Measurements from ENCODE around the gene GDF11. TPM values are rescaled to one million over a fixed set of nuclear protein-coding genes. Genes with fewer than 3 reads are reported as not detected.
A peak's percentile ranks its signal among the peaks of the same experiment; 100 is the strongest.

Gene GDF11
- total RNA-seq (10 to 100 TPM in 7 of 9 donors, 1 to 10 TPM in 2; 7.8 to 18.2 (median 12.4) TPM), polyA plus RNA-seq (10 to 100 TPM in 1 of 2 donors, 1 to 10 TPM in 1; 6.9 to 15.7 TPM)
- long read RNA-seq, donor 1, partial matches to known transcripts, result 0 of 14 reads
- long read RNA-seq, donor 1, other reads (novel, unspliced or antisense), result 14 of 14 reads
- long read RNA-seq, donor 2, partial matches to known transcripts, result 0 of 12 reads
- long read RNA-seq, donor 2, other reads (novel, unspliced or antisense), result 12 of 12 reads
- long read RNA-seq, donor 3, full-length matches to known transcripts, result 4 of 11 reads
- long read RNA-seq, donor 3, partial matches to known transcripts, result 0 of 11 reads
- long read RNA-seq, donor 3, other reads (novel, unspliced or antisense), result 7 of 11 reads

GRCh38 chr12:55742719-55743405 lies at the start of gene GDF11:
GDF11 (plus strand) TSS chr12:55743122; CDS start chr12:55743317, 195 bp downstream.
- ATAC-seq (peak; percentile 22 to 75 (median 69)), DNase-seq (peak; percentile 84 to 89 (median 87))
- TF ChIP-seq POLR2A (IDR thresholded peaks at IDR 0.05) (peak; percentile 88 to 91), CTCF (IDR thresholded peaks at IDR 0.05) (no peak)
- Histone ChIP-seq H3K27me3 (peaks cover 0 to 6% (median 0%) of the 10 kb centered on the region in 9 donors), H3K9me3 (no peaks in the 10 kb centered on the region), H3K4me1 (peaks cover 0 to 56% (median 35%) of the 10 kb centered on the region in 12 donors), H3K4me3 (peak within 1 kb of the TSS; percentile 54 to 93 (median 75)), H3K27ac (peak within 1 kb of the TSS in 10 of 12 donors; percentile 27 to 75 (median 58)), H3K36me3 (no peaks in the 10 kb centered on the region)
- 0 to 2% (median 1%) methylated on average over 16 to 48 of the region's 53 CpGs for WGBS, 4 donors
- intact Hi-C loops (cut with DNase I), result loop anchor here in 4 of 10 donors (5.0 to 10.0 kb wide), 6 partner anchors 54 to 299 kb away; partner anchors contain the start of genes RPS26 (in 2 of the 4), IKZF4 (in 1 of the 4), ORMDL2 (in 1 of the 4) and SARNP (in 1 of the 4)

GRCh38 chr12:55693323-55694187 lies 49.4 kb upstream of the GDF11 start:
- Histone ChIP-seq H3K9me3 (no peaks in the 10 kb centered on the region), H3K27me3 (no peaks in the 10 kb centered on the region), H3K36me3 (peaks cover 0 to 85% (median 66%) of the 10 kb centered on the region in 9 donors), H3K4me3 (no peak overlapping the region), H3K27ac (no peak overlapping the region), H3K4me1 (no peaks in the 10 kb centered on the region)
- 90 to 98% (median 92%) methylated on average over 4 to 7 of the region's 7 CpGs for WGBS, 4 donors
- TF ChIP-seq CTCF (IDR thresholded peaks at IDR 0.05) (no peak), POLR2A (IDR thresholded peaks at IDR 0.05) (no peak)
- intact Hi-C loops (cut with DNase I), result no loop called here
- DNase-seq, result no peak
- ATAC-seq, result peak in 1 of 4 donors; percentile 1

DNA sequence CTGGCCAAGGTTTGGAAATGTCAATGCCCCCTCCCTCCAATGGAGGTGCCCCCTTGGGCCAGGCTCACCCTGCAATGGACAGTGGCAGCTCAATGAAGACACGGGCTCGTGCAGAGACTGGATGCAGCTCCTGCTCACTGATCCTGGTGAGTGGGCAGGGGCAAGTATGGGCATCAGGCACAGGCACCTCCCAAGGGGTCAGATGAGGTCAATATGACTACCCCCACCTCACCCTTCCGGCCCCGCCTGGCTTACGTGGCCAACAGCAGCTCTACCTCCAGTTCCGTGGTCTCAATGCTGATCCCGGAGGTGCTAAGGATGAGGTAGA lies 48.8 kb upstream of the GDF11 start:
- Histone ChIP-seq H3K36me3 (peaks cover 0 to 83% (median 60%) of the 10 kb centered on the region in 9 donors), H3K4me1 (peaks cover 0 to 2% (median 0%) of the 10 kb centered on the region in 12 donors), H3K9me3 (no peaks in the 10 kb centered on the region), H3K27me3 (no peaks in the 10 kb centered on the region), H3K4me3 (no peak overlapping the region), H3K27ac (peak overlapping the region in 2 of 12 donors; percentile 9 to 21)
- TF ChIP-seq CTCF (IDR thresholded peaks at IDR 0.05) (no peak), POLR2A (IDR thresholded peaks at IDR 0.05) (no peak)
- intact Hi-C loops (cut with DNase I), result no loop called here
- no peak for DNase-seq
- 94 to 97% (median 95%) methylated on average over 5 to 7 of the region's 7 CpGs for WGBS, 4 donors
- ATAC-seq, result peak in 1 of 4 donors; percentile 3
